Muscle layer of colon (tissue), 2 donors: ENCODE data around the gene SELENBP1.
A peak's percentile ranks its signal among the peaks of the same experiment; 100 is the strongest.
"Not testable (repeated sequence)": the region's sequence is repeated elsewhere in the genome, so short reads cannot be mapped to it uniquely, and the experiment has no call there.

ENCODE experiments used
- H3K27ac ChIP-seq: one replicate; pipeline ENCODE4 v1.7.0; 2013; ENCODE audit warnings: low read depth, mild to moderate bottlenecking, low read length, moderate library complexity
- H3K27me3 ChIP-seq, 2 donors: one replicate each; pipeline ENCODE4 v1.7.0; 2013; ENCODE audit warnings: low read length in 2 of 2, mild to moderate bottlenecking in 2 of 2; ENCODE audit not compliant: insufficient read depth in 2 of 2, control insufficient read depth in 1 of 2
- H3K36me3 ChIP-seq: one replicate; pipeline ENCODE4 v1.7.0; 2013; ENCODE audit warnings: mild to moderate bottlenecking, low read length; ENCODE audit not compliant: insufficient read depth
- H3K4me1 ChIP-seq: one replicate; pipeline ENCODE4 v1.7.0; 2013; ENCODE audit warnings: mild to moderate bottlenecking, low read length; ENCODE audit not compliant: insufficient read depth
- H3K4me3 ChIP-seq, 2 donors: one replicate each; pipeline ENCODE4 v1.7.0; 2013; ENCODE audit warnings: low read length in 2 of 2, low read depth in 1 of 2, mild to moderate bottlenecking in 1 of 2, moderate library complexity in 1 of 2
- H3K9ac ChIP-seq: one replicate; pipeline ENCODE4 v1.7.0; 2013; ENCODE audit warnings: low read length
- H3K9me3 ChIP-seq: one replicate; pipeline ENCODE4 v1.7.0; 2013; ENCODE audit warnings: mild to moderate bottlenecking, low read length
- donor health status: abdominal sarcoma.
- donor health status: Adenocarcinoma of cecum.

SELENBP1 gene

DNA sequence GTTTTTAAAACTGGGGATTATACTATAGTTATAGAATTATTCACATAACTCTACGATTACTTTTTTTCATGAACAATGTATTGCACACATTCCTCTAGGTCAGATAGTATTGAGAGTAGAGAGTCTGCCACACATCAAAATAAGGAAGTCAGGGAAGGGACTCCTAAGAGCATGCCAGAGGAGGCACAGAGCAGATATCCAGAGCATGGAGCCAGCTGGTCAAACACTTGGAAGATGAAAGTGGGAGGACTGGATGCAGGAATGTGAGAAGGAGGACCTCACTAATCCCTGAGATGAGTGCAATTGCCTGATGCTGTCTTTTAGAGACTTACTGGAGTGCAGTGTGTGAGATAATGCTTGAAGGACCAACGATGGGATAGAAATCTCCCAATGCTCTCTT, 15.8 kb downstream of the SELENBP1 start:
- Histone ChIP-seq H3K9ac (no peak overlapping the region), H3K9me3 (no peaks in the 10 kb centered on the region), H3K27ac (no peak overlapping the region), H3K36me3 (no peaks in the 10 kb centered on the region), H3K27me3 (no peaks in the 10 kb centered on the region), H3K4me3 (no peak overlapping the region), H3K4me1 (no peaks in the 10 kb centered on the region)

DNA sequence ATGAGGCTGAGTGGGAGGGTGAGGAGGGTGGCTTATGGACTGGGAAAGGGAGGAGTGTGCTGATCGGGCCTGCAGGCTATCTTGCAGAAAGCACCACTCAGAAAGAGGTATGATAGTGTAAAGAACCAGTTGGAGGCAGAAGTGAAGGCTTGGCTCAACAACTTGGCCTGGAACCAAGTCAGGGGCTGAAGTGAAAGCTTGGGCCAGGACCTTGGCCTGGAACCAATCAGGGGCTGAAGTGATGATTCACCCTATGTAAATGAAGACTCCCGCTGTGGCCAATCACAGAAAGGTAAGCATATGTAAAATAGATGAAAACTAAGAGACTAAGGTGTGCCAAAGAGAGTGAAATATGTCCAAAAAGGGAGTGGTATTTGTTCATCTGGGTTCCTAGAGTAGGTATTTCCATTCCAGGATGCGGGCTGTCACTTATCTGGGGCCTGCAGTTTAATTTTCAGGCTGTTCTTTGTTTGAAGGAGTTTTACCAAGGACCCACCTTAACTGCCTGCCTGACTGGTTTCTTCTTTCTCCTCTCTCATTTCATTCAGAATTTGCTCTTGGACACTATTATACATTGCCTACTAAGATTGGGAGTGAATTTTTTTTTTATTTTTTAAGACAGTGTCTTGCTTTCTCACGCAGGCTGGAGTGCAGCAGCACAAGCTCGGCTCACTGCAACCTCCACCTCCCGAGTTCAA, 20.3 kb downstream of the SELENBP1 start:
- Histone ChIP-seq H3K9ac (no peak overlapping the region), H3K9me3 (no peaks in the 10 kb centered on the region), H3K27ac (no peak overlapping the region), H3K36me3 (no peaks in the 10 kb centered on the region), H3K4me1 (no peaks in the 10 kb centered on the region), H3K4me3 (no peak overlapping the region), H3K27me3 (no peaks in the 10 kb centered on the region)

DNA sequence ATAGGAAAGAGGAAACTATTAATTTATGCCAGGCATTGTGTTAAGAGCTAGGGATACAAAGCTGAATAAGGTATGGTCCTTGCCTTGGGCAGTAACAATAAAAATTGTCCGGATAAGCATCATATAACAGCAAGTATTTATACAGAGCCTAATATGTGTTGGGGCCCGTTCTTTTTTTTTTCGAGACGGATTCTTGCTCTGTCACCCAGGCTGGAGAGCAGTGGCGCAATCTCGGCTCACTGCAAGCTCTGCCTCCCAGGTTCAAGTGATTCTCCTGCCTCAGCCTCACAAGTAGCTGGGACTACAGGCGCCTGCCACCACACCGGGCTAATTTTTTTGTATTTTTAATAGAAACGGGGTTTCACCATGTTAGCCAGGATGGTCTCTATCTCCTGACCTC, 22.2 kb downstream of the SELENBP1 start:
- H3K9me3 ChIP-seq, H3K4me3 ChIP-seq, H3K27me3 ChIP-seq, H3K27ac ChIP-seq, H3K9ac ChIP-seq, H3K36me3 ChIP-seq, H3K4me1 ChIP-seq: not testable (repeated sequence)

DNA sequence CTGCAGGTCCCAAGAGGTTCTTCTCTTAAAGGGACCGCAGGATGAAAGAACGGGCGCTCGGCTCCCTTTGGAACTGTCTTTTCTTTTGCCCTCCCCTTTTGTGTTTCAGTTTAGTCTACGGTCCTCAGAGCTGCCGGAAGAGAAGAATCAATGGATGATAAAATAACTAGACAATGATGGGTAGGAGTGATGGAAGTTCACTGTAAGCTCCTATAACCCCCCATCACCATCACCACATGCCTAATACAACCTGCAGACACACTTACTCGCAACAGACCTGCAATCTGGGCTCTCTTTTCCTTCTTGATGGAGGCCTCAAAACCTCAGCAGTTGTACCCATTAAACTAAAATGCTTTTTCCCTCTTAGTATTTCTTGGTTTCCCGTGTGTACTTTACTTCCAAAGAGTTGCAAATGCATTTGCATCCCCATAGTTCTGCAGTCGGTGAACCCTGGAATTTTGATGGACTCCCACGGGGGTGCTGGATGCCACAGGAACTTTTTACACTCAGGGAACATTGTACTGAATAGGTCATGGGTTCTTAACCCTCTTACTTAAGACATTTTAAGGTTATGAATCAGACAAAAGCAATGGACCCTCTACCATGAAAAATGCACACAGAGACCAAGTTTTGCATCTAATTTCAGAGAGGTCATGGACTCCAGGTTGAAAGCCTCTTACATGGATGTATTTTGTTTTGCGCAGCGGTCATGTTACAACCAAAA, 24.8 kb downstream of the SELENBP1 start:
- H3K9ac ChIP-seq, result peak overlapping the region; percentile 8
- peaks cover 8% of the 10 kb centered on the region for H3K4me1 ChIP-seq
- H3K4me3 ChIP-seq, result peak overlapping the region; percentile 77 to 89
- peak overlapping the region; percentile 86 for H3K27ac ChIP-seq
- no peaks in the 10 kb centered on the region for H3K27me3 ChIP-seq
- no peaks in the 10 kb centered on the region for H3K9me3 ChIP-seq
- peaks cover 29% of the 10 kb centered on the region for H3K36me3 ChIP-seq

DNA sequence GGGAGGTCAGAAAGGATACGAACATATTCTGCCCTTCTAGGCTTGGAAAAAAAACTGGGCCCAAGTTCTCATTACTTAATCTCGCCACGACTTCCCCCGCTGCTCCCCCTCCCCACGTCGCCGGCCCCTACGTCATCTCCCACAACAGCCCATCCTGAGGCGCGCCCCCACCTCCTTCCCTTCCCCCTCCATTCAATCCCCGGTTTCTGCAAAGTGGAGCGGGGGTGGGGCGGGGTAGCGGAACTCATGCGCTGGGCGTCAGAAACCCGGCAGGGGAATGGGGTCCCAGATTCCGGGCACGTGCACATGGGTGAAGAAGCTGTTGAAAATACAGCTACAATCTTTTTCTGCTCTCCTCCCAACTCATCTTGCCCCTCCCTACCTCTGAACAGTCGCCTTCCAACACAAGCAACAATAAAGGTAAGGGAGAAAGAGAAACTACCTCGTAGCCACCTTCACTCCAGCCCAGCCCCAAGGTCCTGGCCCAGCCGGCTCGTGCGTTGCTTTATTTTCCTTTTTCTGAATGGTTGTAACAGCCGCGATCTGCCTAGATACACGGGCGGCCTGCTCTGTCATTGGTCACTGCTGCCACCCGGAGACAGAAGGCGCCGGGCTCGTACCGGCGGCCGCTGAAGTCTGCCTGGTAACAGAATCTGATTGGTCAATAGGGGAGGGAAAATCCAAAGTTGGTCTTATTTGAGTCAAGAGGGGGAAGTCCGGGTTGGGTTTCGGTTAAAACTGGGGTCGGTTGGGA, 25.6 kb downstream of the SELENBP1 start, which contains the start of gene RFX5:
Gene RFX5, minus strand, starts transcription at position 484 of the 754 bp plus-strand sequence. CDS start 932 bp downstream, outside the sequence.
- H3K9ac ChIP-seq, result peak within 1 kb of the TSS; percentile 81
- peak within 1 kb of the TSS; percentile 97 for H3K27ac ChIP-seq
- no peaks in the 10 kb centered on the region for H3K27me3 ChIP-seq
- H3K4me1 ChIP-seq, result peaks cover 8% of the 10 kb centered on the region
- H3K9me3 ChIP-seq, result no peaks in the 10 kb centered on the region
- peaks cover 34% of the 10 kb centered on the region for H3K36me3 ChIP-seq
- H3K4me3 ChIP-seq, result peak within 1 kb of the TSS; percentile 77 to 89

DNA sequence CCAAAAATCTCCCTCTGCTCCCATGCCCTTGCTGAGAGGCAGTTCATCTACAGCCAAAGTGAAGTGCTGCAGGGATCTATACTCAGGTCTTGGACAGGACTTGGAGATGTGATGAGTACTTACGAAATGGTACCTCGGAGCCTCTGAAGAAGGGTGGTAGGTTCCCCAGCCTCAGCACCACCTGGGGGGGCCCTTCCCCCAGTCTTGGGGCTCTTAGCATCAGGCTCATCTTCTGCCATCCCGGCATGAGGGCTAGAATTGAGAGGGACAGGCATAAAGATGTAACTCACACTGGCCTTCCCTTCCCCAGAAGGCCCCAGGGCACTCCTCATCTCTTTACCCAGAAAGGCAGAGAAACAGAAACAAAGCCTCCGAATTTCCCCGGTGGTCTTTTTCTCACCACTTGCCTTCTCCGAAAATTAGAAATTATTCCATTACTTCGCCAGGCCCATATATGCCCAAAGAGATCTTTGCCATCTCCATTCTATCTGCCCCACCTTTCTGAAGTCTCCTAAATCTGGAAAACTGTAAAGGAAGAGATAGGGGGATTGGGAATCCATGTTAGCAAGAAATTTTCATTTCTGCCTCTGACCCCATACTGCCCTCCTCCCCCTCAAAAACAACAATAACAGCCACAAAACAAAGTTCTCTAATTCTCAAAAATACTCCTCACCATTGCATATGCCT, 26.3 kb downstream of the SELENBP1 start:
- Histone ChIP-seq H3K27ac (peak overlapping the region; percentile 97), H3K36me3 (peaks cover 34% of the 10 kb centered on the region), H3K9ac (peak overlapping the region; percentile 81), H3K27me3 (no peaks in the 10 kb centered on the region), H3K9me3 (no peaks in the 10 kb centered on the region), H3K4me1 (peaks cover 8% of the 10 kb centered on the region), H3K4me3 (peak overlapping the region; percentile 77 to 89)

DNA sequence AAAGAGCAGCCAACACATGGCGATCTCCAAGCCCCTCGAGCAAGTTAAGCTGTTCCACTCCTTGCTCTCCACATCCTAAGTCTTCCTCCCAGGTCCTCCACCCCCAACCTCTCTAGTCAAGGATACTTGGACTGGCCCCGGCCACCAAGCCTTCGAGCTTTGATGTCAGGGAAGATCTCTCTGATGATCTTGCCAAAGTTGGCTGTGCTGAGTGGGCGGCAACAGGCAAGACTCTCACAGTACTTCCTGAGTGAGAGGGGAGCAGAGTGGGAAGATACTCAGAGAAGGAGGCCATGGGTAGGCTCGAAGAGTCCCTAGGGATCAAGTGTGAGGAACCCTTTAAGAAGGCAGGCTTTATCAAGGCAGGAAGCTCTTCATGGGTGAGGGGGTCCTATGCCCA, 28.2 kb downstream of the SELENBP1 start:
- Histone ChIP-seq H3K4me1 (peaks cover 8% of the 10 kb centered on the region), H3K36me3 (peaks cover 34% of the 10 kb centered on the region), H3K9me3 (no peaks in the 10 kb centered on the region), H3K27me3 (no peaks in the 10 kb centered on the region), H3K4me3 (no peak overlapping the region), H3K27ac (no peak overlapping the region), H3K9ac (no peak overlapping the region)

DNA sequence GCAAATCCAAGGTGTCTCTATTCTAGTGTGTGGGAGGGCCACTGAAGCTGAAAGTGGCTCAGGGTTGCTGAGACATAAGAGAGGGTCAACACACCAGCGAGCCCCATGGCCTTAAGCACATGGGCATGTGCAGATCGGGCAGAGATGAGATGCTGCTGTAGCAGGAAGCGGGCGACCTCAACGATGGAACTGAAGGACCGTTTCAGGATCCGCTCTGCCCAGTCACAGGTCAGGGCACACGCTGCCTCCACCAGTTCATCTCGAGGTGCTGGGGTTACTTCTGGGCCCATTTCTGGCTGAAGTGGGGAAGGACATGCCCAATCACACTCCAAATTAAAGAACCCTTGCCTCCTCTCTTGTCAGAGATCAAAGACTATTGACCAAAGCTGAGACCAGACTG, 28.9 kb downstream of the SELENBP1 start:
- no peak overlapping the region for H3K4me3 ChIP-seq
- H3K27me3 ChIP-seq, result no peaks in the 10 kb centered on the region
- no peak overlapping the region for H3K27ac ChIP-seq
- no peak overlapping the region for H3K9ac ChIP-seq
- no peaks in the 10 kb centered on the region for H3K9me3 ChIP-seq
- peaks cover 8% of the 10 kb centered on the region for H3K4me1 ChIP-seq
- peaks cover 34% of the 10 kb centered on the region for H3K36me3 ChIP-seq

DNA sequence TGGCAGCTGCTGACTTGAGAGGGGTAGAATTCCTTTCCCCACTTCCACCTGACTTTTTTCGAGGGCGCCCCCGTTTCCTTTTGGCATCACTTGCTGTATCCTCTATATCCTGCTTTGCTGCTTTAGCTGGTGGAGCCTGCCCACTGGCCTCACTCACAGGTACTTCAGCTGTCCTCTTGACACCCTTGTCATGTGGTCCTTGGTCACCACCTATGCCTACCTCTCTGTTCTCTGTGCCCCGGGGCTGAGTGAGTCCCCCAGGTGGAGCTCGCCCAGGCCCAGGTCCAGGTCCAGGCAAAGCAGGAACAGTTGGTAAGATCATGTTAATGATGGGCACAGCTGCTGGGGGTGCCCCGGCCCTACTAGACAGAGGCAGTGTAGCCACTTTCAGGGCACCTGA, 29.9 kb downstream of the SELENBP1 start:
- no peak overlapping the region for H3K27ac ChIP-seq
- peaks cover 8% of the 10 kb centered on the region for H3K4me1 ChIP-seq
- H3K9ac ChIP-seq, result no peak overlapping the region
- no peaks in the 10 kb centered on the region for H3K9me3 ChIP-seq
- H3K4me3 ChIP-seq, result no peak overlapping the region
- no peaks in the 10 kb centered on the region for H3K27me3 ChIP-seq
- peaks cover 34% of the 10 kb centered on the region for H3K36me3 ChIP-seq

DNA sequence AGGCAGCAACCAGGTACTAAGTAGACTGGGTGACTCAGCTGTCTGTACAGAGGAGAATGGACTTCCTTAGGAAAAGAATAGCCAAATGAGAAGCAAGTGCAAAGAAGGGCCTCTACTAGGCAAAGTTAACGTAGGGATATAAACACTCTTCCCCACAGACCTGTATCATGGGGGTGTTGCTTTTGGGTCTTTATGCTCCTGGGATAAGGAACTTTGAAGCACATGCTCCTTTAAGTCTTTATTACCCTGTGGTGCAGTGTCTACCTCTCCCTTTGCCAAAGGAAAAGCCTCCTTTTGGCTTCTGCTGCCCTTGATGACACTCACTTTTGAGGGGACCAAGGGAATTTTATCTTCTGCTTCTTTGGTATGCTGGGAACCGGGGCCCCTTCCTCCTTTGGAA, 30.5 kb downstream of the SELENBP1 start:
- Histone ChIP-seq H3K27ac (no peak overlapping the region), H3K4me3 (no peak overlapping the region), H3K4me1 (peaks cover 8% of the 10 kb centered on the region)

More for the DNA sequence above, 30.5 kb downstream of the SELENBP1 start:
- Histone ChIP-seq H3K36me3 (peaks cover 34% of the 10 kb centered on the region), H3K9ac (no peak overlapping the region), H3K9me3 (no peaks in the 10 kb centered on the region), H3K27me3 (no peaks in the 10 kb centered on the region)
